ENCODE results near the gene GIPC2.

DNA sequence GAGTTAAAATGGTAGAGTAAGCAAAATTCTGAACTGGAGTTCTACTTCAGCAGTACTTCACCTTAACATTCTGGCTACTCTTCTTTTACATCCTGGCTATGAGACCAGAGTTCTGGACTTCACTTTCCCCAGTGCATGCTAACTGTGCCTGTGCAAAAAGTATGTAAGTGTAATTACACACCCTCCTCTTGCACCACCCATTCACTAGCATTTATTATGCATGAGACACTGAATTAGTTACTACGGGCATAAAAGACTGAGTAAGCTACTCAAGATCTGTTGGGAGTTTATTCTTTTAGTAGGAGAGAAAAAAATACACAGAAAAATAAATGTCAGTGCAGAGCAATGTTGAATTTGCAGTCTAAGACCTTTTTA is 87.2 kb downstream of the GIPC2 start:
- TF ChIP-seq EP300 (IDR thresholded peaks at IDR 0.05) (no peak), CTCF (IDR thresholded peaks at IDR 0.05) (no peak), POLR2AphosphoS5 (IDR thresholded peaks at IDR 0.05) (no peak)
